ENCODE measurements around the gene YRDC. TPM values are rescaled to one million over a fixed set of nuclear protein-coding genes. Genes with fewer than 3 reads are reported as not detected.

YRDC gene
- total RNA-seq, 1 experiment from 2014 or later, result 41.8 TPM

DNA sequence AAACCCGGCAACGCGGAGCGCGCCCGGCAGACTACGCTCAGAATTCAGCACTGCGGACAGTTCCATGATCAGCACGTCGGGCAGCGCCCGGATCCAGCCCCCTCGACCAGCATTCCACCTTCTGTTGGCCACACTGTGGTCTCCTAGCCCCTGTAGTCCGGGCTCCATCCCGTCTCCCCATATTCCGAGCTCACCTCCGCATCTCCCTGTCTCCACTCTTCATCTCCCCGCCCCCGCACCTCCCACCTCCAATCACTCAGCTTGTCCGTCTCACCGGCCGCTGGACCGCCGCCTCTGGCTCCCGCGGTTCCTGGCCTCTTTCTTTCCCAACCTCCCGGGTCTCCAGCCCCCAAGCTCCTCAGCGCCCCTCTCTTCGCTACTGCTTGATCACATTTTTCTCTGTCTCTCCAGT, 43.6 kb downstream of the YRDC start:
- H3K4me2 ChIP-seq (ENCODE audit: low read length), result no peak overlapping the region

DNA sequence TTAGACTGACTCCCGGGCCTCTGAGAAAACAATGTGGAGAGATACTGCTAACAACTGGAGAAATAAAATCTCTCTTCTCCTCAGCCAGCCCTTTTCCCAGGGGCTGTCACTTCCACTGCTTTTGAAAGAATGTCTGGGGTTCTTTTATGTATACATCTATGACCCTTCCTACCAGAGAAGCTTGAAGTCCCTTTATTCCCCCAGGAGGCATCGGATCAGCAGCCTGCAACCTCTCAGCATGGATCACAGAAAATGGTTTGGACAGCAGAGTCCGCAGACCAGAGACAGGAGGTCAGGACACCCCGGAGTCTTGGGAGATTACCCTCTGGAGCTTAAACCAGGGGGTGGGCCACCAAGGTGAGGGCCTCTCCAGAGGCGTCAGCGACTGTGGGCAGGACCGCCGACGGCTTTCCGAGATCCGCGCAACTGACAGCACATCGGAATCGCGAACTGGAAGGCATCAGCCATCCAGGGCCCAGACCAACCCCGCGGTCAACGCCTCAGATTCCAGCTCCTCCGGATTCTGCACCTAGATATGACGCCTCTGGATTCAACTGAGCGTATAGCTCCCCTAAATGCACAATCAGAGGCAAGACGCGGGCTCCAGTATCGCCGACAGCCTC, 44.1 kb downstream of the YRDC start:
- no peak overlapping the region for H3K27ac ChIP-seq (ENCODE audit: low read length)
- H3K4me2 ChIP-seq (ENCODE audit: low read length), result no peak overlapping the region
- H3K4me1 ChIP-seq (ENCODE audit: insufficient read depth, low read length), result peaks cover 6% of the 10 kb centered on the region
- H3K36me3 ChIP-seq (ENCODE audit: low read depth, low read length), result no peaks in the 10 kb centered on the region
- no peaks in the 10 kb centered on the region for H3F3A ChIP-seq (ENCODE audit: low read length, unreplicated experiment)
- no peaks in the 10 kb centered on the region for H3K79me2 ChIP-seq (ENCODE audit: low read length)
- H2AFZ ChIP-seq (ENCODE audit: low read length), result no peak overlapping the region
- no peaks in the 10 kb centered on the region for H3K9me2 ChIP-seq (replicated peaks; ENCODE audit: low read length)
- DNase-seq (no peak), ATAC-seq (no peak)
- POLR2A ChIA-PET (ENCODE audit: unreplicated experiment), result no interaction called here
- H3K9ac ChIP-seq (ENCODE audit: low read length), result no peak overlapping the region
- intact Hi-C loops (cut with micrococcal nuclease), result no loop called here
- CTCF ChIA-PET, result no interaction called here
- no peak overlapping the region for H3K4me3 ChIP-seq (ENCODE audit: low read length)
- H4K20me1 ChIP-seq (ENCODE audit: low read length), result no peaks in the 10 kb centered on the region
- no peaks in the 10 kb centered on the region for H3K9me3 ChIP-seq (ENCODE audit: low read length)
- peaks cover 45% of the 10 kb centered on the region for H3K27me3 ChIP-seq (ENCODE audit: low read length)
- TF ChIP-seq EZH2 (IDR thresholded peaks at IDR 0.05; ENCODE audit: low read length, unreplicated experiment) (no peak), EZH2phosphoT487 (IDR thresholded peaks at IDR 0.05; ENCODE audit: borderline replicate concordance, low read length) (no peak)
- TF ChIP-seq, protein P1, sequence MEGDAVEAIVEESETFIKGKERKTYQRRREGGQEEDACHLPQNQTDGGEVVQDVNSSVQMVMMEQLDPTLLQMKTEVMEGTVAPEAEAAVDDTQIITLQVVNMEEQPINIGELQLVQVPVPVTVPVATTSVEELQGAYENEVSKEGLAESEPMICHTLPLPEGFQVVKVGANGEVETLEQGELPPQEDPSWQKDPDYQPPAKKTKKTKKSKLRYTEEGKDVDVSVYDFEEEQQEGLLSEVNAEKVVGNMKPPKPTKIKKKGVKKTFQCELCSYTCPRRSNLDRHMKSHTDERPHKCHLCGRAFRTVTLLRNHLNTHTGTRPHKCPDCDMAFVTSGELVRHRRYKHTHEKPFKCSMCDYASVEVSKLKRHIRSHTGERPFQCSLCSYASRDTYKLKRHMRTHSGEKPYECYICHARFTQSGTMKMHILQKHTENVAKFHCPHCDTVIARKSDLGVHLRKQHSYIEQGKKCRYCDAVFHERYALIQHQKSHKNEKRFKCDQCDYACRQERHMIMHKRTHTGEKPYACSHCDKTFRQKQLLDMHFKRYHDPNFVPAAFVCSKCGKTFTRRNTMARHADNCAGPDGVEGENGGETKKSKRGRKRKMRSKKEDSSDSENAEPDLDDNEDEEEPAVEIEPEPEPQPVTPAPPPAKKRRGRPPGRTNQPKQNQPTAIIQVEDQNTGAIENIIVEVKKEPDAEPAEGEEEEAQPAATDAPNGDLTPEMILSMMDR (conservative IDR thresholded peaks at IDR 0.05; ENCODE audit: low read depth, low read length), result no peak
- BruUV-seq (replicated peaks), result no TSS peak

More for the DNA sequence above, 43.6 kb downstream of the YRDC start:
- no peak for DNase-seq
- H3K79me2 ChIP-seq (ENCODE audit: low read length), result no peaks in the 10 kb centered on the region
- POLR2A ChIA-PET (ENCODE audit: unreplicated experiment), result no interaction called here
- CTCF ChIA-PET, result no interaction called here
- H3K9me2 ChIP-seq (replicated peaks; ENCODE audit: low read length), result no peaks in the 10 kb centered on the region
- no peaks in the 10 kb centered on the region for H3F3A ChIP-seq (ENCODE audit: low read length, unreplicated experiment)
- H3K4me3 ChIP-seq (ENCODE audit: low read length), result no peak overlapping the region
- no peaks in the 10 kb centered on the region for H3K9me3 ChIP-seq (ENCODE audit: low read length)
- H2AFZ ChIP-seq (ENCODE audit: low read length), result no peak overlapping the region
- no peaks in the 10 kb centered on the region for H4K20me1 ChIP-seq (ENCODE audit: low read length)
- H3K36me3 ChIP-seq (ENCODE audit: low read depth, low read length), result no peaks in the 10 kb centered on the region
- no TSS peak for BruUV-seq (replicated peaks)
- no peak overlapping the region for H3K27ac ChIP-seq (ENCODE audit: low read length)
- intact Hi-C loops (cut with micrococcal nuclease), result no loop called here
- H3K4me1 ChIP-seq (ENCODE audit: insufficient read depth, low read length), result peaks cover 6% of the 10 kb centered on the region
- TF ChIP-seq EZH2phosphoT487 (IDR thresholded peaks at IDR 0.05; ENCODE audit: borderline replicate concordance, low read length) (no peak), EZH2 (IDR thresholded peaks at IDR 0.05; ENCODE audit: low read length, unreplicated experiment) (no peak)
- TF ChIP-seq, protein P1 (conservative IDR thresholded peaks at IDR 0.05; ENCODE audit: low read depth, low read length), result no peak
- H3K9ac ChIP-seq (ENCODE audit: low read length), result no peak overlapping the region
- H3K27me3 ChIP-seq (ENCODE audit: low read length), result peaks cover 48% of the 10 kb centered on the region
- no peak for ATAC-seq

DNA sequence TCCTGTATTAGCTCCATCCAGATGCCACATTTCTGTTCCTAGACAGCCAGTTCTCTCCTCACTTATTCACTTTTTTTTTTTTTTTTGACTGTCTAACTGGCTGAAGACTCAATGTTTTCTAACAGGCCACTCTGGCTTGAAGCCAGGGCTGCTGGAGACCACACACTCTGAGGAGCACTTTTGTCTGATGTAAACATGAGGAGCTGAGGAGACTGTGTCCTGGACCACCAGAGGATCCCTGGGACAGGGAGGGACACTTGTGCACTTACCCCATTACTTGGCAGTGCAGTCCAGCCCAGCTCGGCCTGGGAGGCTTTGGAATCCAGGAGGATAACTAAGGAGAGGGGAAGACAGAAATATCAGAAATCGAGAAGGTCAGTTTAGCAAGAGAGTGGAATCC, 45.5 kb downstream of the YRDC start:
- POLR2A ChIA-PET (ENCODE audit: unreplicated experiment), result no interaction called here
- H3K9ac ChIP-seq (ENCODE audit: low read length), result no peak overlapping the region
- no peak overlapping the region for H3K27ac ChIP-seq (ENCODE audit: low read length)
- H4K20me1 ChIP-seq (ENCODE audit: low read length), result no peaks in the 10 kb centered on the region
- no peaks in the 10 kb centered on the region for H3K9me3 ChIP-seq (ENCODE audit: low read length)
- no peaks in the 10 kb centered on the region for H3K9me2 ChIP-seq (replicated peaks; ENCODE audit: low read length)
- TF ChIP-seq EZH2phosphoT487 (IDR thresholded peaks at IDR 0.05; ENCODE audit: borderline replicate concordance, low read length), result no peak
- TF ChIP-seq, protein P1 (conservative IDR thresholded peaks at IDR 0.05; ENCODE audit: low read depth, low read length), result no peak
- TF ChIP-seq EZH2 (IDR thresholded peaks at IDR 0.05; ENCODE audit: low read length, unreplicated experiment), result no peak
- H3K4me2 ChIP-seq (ENCODE audit: low read length), result no peak overlapping the region
- no peak overlapping the region for H2AFZ ChIP-seq (ENCODE audit: low read length)
- DNase-seq (no peak), ATAC-seq (no peak)
- intact Hi-C loops (cut with micrococcal nuclease), result no loop called here
- peaks cover 38% of the 10 kb centered on the region for H3K27me3 ChIP-seq (ENCODE audit: low read length)
- H3K4me3 ChIP-seq (ENCODE audit: low read length), result no peak overlapping the region
- H3F3A ChIP-seq (ENCODE audit: low read length, unreplicated experiment), result no peaks in the 10 kb centered on the region
- no peaks in the 10 kb centered on the region for H3K79me2 ChIP-seq (ENCODE audit: low read length)
- no peaks in the 10 kb centered on the region for H3K36me3 ChIP-seq (ENCODE audit: low read depth, low read length)
- H3K4me1 ChIP-seq (ENCODE audit: insufficient read depth, low read length), result peaks cover 6% of the 10 kb centered on the region
- CTCF ChIA-PET, result no interaction called here
- no TSS peak for BruUV-seq (replicated peaks)

Measured in PC-3 (cell line).